ENCODE results near the gene FBXW9.
A peak's percentile ranks its signal among the peaks of the same experiment; 100 is the strongest.

The FBXW9 gene

DNA sequence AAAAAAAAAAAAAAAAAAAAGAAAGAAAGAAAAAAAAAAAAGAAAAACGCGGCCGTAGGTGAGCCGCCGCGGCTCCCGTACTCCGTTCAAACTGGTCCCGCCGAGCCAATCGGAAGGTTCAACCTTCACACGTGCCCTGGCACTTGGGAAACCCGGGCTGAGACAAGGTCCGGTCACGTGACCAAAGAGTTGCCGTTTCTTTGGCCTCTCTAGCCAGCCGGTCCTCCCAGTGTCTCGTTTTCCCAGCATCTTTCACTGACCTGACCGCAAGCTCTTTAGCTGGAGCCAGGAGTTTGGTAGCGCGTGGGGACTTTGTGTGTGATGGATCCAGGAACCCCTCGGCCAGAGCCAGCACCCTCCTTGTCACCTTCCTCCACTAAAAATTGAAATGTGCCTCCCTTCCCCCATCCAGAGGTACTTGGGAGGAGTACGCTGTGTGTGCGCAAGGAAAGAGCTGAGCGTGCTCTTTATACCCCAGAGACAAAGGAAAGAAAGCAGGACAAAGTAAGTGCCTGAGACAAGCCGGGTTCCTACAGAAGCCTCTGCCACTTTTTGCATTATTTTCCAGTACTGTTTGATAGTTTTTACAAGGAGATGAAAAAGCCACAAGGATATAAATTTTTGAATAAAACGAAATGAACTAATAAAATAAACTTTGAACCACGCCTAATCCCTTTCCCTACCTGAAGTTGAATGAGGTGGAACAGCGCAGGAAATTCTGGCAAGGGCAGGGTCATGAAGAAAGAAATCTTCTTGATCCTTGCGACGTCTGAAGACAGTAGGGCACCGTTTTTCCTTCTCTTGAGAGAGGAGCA, 26.3 kb upstream of the FBXW9 start:
- H3K9ac ChIP-seq, result peak overlapping the region; percentile 92
- no peaks in the 10 kb centered on the region for H3K27me3 ChIP-seq (ENCODE audit: insufficient read depth, low read depth)
- peaks cover 6% of the 10 kb centered on the region; the same call in 1 of the 2 replicates for H3K36me3 ChIP-seq (ENCODE audit: insufficient read depth)
- no peak for TF ChIP-seq CTCF (conservative IDR thresholded peaks at IDR 0.05; ENCODE audit: low read depth, low read length)
- H3K4me1 ChIP-seq (ENCODE audit: low read depth, poor library complexity, severe bottlenecking), result peaks cover 32% of the 10 kb centered on the region
- peaks cover 59% of the 10 kb centered on the region for H3K79me2 ChIP-seq (ENCODE audit: insufficient read depth, low read depth)
- H3K4me2 ChIP-seq, result peak overlapping the region; percentile 89
- H3K27ac ChIP-seq, result peak overlapping the region; percentile 81
- no peaks in the 10 kb centered on the region for H4K20me1 ChIP-seq (ENCODE audit: insufficient read depth)
- peak overlapping the region; percentile 29; the same call in 1 of the 2 replicates for H2AFZ ChIP-seq (ENCODE audit: low read depth)
- H3K4me3 ChIP-seq (IDR thresholded peaks at IDR 0.05; ENCODE audit: insufficient read depth, low read depth, low read length), result no peak overlapping the region

GRCh38 chr19:12721656-12722565, 25.5 kb upstream of the FBXW9 start:
- H2AFZ ChIP-seq (ENCODE audit: low read depth), result 0 out of 2 replicates have a peak overlapping the region, but pooled peaks have one; percentile 22
- peaks cover 64% of the 10 kb centered on the region for H3K79me2 ChIP-seq (ENCODE audit: insufficient read depth, low read depth)
- H3K4me2 ChIP-seq, result peak overlapping the region; percentile 89
- H3K27me3 ChIP-seq (ENCODE audit: insufficient read depth, low read depth), result no peaks in the 10 kb centered on the region
- peak overlapping the region; percentile 74 for H3K27ac ChIP-seq
- peak overlapping the region; percentile 92 for H3K9ac ChIP-seq
- peaks cover 41% of the 10 kb centered on the region for H3K4me1 ChIP-seq (ENCODE audit: low read depth, poor library complexity, severe bottlenecking)
- H4K20me1 ChIP-seq (ENCODE audit: insufficient read depth), result no peaks in the 10 kb centered on the region
- no peak for TF ChIP-seq CTCF (conservative IDR thresholded peaks at IDR 0.05; ENCODE audit: low read depth, low read length)
- H3K36me3 ChIP-seq (ENCODE audit: insufficient read depth), result peaks cover 6% of the 10 kb centered on the region; the same call in 1 of the 2 replicates
- no peak overlapping the region for H3K4me3 ChIP-seq (IDR thresholded peaks at IDR 0.05; ENCODE audit: insufficient read depth, low read depth, low read length)

DNA sequence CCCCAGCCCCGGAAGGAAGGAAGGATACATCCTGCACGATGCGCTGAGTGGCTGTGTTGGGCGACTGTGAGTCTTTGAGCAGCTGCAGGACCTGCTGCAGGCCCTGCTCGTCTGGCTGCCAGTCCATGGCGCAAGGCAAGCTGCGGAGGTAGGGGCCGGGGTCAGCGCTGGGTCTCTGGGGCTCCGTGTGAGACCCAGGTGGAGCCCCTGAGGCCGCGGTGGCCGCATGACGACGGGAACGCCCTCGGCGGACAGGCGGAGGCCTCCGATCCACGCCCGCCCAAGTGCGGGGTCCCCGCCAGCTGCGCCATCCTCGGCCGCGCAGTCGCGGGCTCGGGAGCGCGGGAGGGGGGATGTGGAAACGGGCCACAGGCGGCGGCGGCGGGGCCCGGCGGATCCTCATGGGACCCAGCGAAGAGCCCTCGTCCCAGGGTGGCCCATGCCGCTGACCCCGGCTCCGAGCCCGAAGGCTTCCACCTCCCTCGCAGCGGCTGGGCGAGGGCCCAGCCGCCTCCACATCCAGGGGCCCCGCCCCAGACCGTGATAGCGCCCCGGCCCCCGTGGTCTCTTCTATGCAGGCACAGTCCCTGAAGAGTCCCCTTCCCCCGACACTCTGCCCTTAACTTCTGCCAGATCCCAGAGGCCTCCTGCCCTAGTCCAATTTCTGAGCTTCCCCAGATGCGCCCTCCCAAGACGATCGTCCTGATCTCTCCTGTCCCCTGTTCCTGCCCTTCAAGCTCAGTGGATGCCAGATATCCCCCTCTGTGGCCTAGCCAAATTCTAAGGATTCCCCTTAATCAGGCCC, 24.6 kb upstream of the FBXW9 start:
- Histone ChIP-seq H4K20me1 (ENCODE audit: insufficient read depth) (no peaks in the 10 kb centered on the region), H3K4me1 (ENCODE audit: low read depth, poor library complexity, severe bottlenecking) (peaks cover 42% of the 10 kb centered on the region), H2AFZ (ENCODE audit: low read depth) (no peak overlapping the region), H3K36me3 (ENCODE audit: insufficient read depth) (peaks cover 6% of the 10 kb centered on the region; the same call in 1 of the 2 replicates), H3K4me3 (IDR thresholded peaks at IDR 0.05; ENCODE audit: insufficient read depth, low read depth, low read length) (no peak overlapping the region), H3K79me2 (ENCODE audit: insufficient read depth, low read depth) (peaks cover 64% of the 10 kb centered on the region), H3K27ac (peak overlapping the region; percentile 74; the same call in 1 of the 2 replicates), H3K9ac (peak overlapping the region; percentile 92; the same call in 1 of the 2 replicates), H3K4me2 (peak overlapping the region; percentile 89), H3K27me3 (ENCODE audit: insufficient read depth, low read depth) (no peaks in the 10 kb centered on the region)
- TF ChIP-seq CTCF (conservative IDR thresholded peaks at IDR 0.05; ENCODE audit: low read depth, low read length), result no peak

GRCh38 chr19:12720296-12720695, 23.9 kb upstream of the FBXW9 start:
- no peaks in the 10 kb centered on the region for H4K20me1 ChIP-seq (ENCODE audit: insufficient read depth)
- peaks cover 64% of the 10 kb centered on the region for H3K79me2 ChIP-seq (ENCODE audit: insufficient read depth, low read depth)
- H3K9ac ChIP-seq, result no peak overlapping the region
- TF ChIP-seq CTCF (conservative IDR thresholded peaks at IDR 0.05; ENCODE audit: low read depth, low read length), result no peak
- peaks cover 42% of the 10 kb centered on the region for H3K4me1 ChIP-seq (ENCODE audit: low read depth, poor library complexity, severe bottlenecking)
- H3K4me3 ChIP-seq (IDR thresholded peaks at IDR 0.05; ENCODE audit: insufficient read depth, low read depth, low read length), result no peak overlapping the region
- no peak overlapping the region; the same call in 1 of the 2 replicates for H3K4me2 ChIP-seq
- H2AFZ ChIP-seq (ENCODE audit: low read depth), result no peak overlapping the region
- peaks cover 6% of the 10 kb centered on the region; the same call in 1 of the 2 replicates for H3K36me3 ChIP-seq (ENCODE audit: insufficient read depth)
- no peaks in the 10 kb centered on the region for H3K27me3 ChIP-seq (ENCODE audit: insufficient read depth, low read depth)
- no peak overlapping the region for H3K27ac ChIP-seq

All from KMS-11 (cell line).